SW480 (cell line): Measurements from ENCODE around the gene HID1.
"Not testable (repeated sequence)": the region's sequence is repeated elsewhere in the genome, so short reads cannot be mapped to it uniquely, and the experiment has no call there.

Source experiments
- DNase-seq: peaks from one replicate; pipeline ENCODE4 v3.0.0-alpha.2; 2016; ENCODE audit warnings: low spot score

The HID1 gene

GRCh38 chr17:74972107-74972972 lies at the start of gene HID1:
TSS of gene HID1 (minus strand) at chr17:74972759. CDS start at chr17:74972656, 103 bp downstream.
- DNase-seq: peak; percentile 59

GRCh38 chr17:75020331-75021110 lies 48.0 kb upstream of the HID1 start:
- no peak for DNase-seq

GRCh38 chr17:75019710-75020109 lies 47.2 kb upstream of the HID1 start:
- DNase-seq: no peak

GRCh38 chr17:75019146-75019545 lies 46.6 kb upstream of the HID1 start:
- no peak for DNase-seq

- no peak for DNase-seq
These were observed 40.6 kb upstream of the HID1 start for GRCh38 chr17:75013092-75013559.

- peak; percentile 90 for DNase-seq
These were observed 40.0 kb upstream of the HID1 start, which contains the start of gene MRPL58 for GRCh38 chr17:75012346-75013091. TSS of gene MRPL58 (plus strand) at chr17:75012670. CDS start at chr17:75012687, 17 bp downstream.

GRCh38 chr17:75012096-75012345 lies 39.5 kb upstream of the HID1 start:
- DNase-seq: no peak

- DNase-seq: no peak
These were observed 39.0 kb upstream of the HID1 start for GRCh38 chr17:75011401-75012095.

- no peak for DNase-seq
These were observed 38.3 kb upstream of the HID1 start for GRCh38 chr17:75010683-75011400.

- no peak for DNase-seq
These were observed 36.7 kb upstream of the HID1 start for GRCh38 chr17:75009139-75009724.

GRCh38 chr17:75008373-75008772 lies 35.8 kb upstream of the HID1 start:
- no peak for DNase-seq

GRCh38 chr17:75006653-75007052 lies 34.1 kb upstream of the HID1 start:
- peak; percentile 43 for DNase-seq

GRCh38 chr17:75006084-75006483 lies 33.5 kb upstream of the HID1 start:
- not testable (repeated sequence) for DNase-seq

- no peak for DNase-seq
These were observed 32.7 kb upstream of the HID1 start for GRCh38 chr17:75005291-75005690.

GRCh38 chr17:75004371-75004770 lies 31.8 kb upstream of the HID1 start:
- DNase-seq: no peak

- no peak for DNase-seq
These were observed 31.4 kb upstream of the HID1 start for GRCh38 chr17:75003957-75004355.

- DNase-seq: no peak
These were observed 30.8 kb upstream of the HID1 start for GRCh38 chr17:75003070-75003956.

GRCh38 chr17:75001915-75002843 lies 29.6 kb upstream of the HID1 start:
- DNase-seq: no peak

- DNase-seq: no peak
These were observed 27.0 kb upstream of the HID1 start for GRCh38 chr17:74999523-74999922.
